Rectal smooth muscle tissue (tissue), 1 donor: ENCODE results near the gene TMEM11.

Experiments
- H3K27ac ChIP-seq: one replicate; pipeline ENCODE4 v1.7.0; 2013; ENCODE audit warnings: low read depth, low read length, inconsistent platforms
- H3K27me3 ChIP-seq: one replicate; pipeline ENCODE4 v1.7.0; 2013; ENCODE audit warnings: low read length; ENCODE audit not compliant: control insufficient read depth, insufficient read depth
- H3K36me3 ChIP-seq: one replicate; pipeline ENCODE4 v1.7.0; 2013; ENCODE audit warnings: low read length; ENCODE audit not compliant: control insufficient read depth, insufficient read depth
- H3K4me1 ChIP-seq: one replicate; pipeline ENCODE4 v1.7.0; 2013; ENCODE audit warnings: low read length; ENCODE audit not compliant: control insufficient read depth, insufficient read depth
- H3K4me3 ChIP-seq: one replicate; pipeline ENCODE4 v1.7.0; 2013; ENCODE audit warnings: low read length
- H3K9ac ChIP-seq: one replicate; pipeline ENCODE4 v1.7.0; 2013; ENCODE audit warnings: low read length

The TMEM11 gene

GRCh38 chr17:21214015-21214776 is at the start of gene TMEM11:
TMEM11 (minus strand) TSS chr17:21214161; CDS start chr17:21214152, 9 bp downstream.
- Histone ChIP-seq H3K4me3 (peak within 1 kb of the TSS; percentile 79), H3K27me3 (no peaks in the 10 kb centered on the region), H3K36me3 (peaks cover 4% of the 10 kb centered on the region), H3K9ac (peak within 1 kb of the TSS; percentile 54), H3K4me1 (peaks cover 27% of the 10 kb centered on the region), H3K27ac (peak within 1 kb of the TSS; percentile 96)

GRCh38 chr17:21263376-21263775 is 49.4 kb upstream of the TMEM11 start:
- Histone ChIP-seq H3K4me3 (no peak overlapping the region), H3K9ac (no peak overlapping the region), H3K27me3 (no peaks in the 10 kb centered on the region), H3K4me1 (no peaks in the 10 kb centered on the region), H3K27ac (no peak overlapping the region), H3K36me3 (no peaks in the 10 kb centered on the region)

GRCh38 chr17:21262259-21262993 is 48.5 kb upstream of the TMEM11 start:
- Histone ChIP-seq H3K27me3 (no peaks in the 10 kb centered on the region), H3K36me3 (no peaks in the 10 kb centered on the region), H3K9ac (no peak overlapping the region), H3K27ac (no peak overlapping the region), H3K4me3 (no peak overlapping the region), H3K4me1 (no peaks in the 10 kb centered on the region)

- H3K4me3 ChIP-seq: no peak overlapping the region
- no peaks in the 10 kb centered on the region for H3K4me1 ChIP-seq
- no peak overlapping the region for H3K27ac ChIP-seq
- H3K27me3 ChIP-seq: no peaks in the 10 kb centered on the region
- no peak overlapping the region for H3K9ac ChIP-seq
- no peaks in the 10 kb centered on the region for H3K36me3 ChIP-seq
Measured at GRCh38 chr17:21258593-21258992, 44.6 kb upstream of the TMEM11 start.

GRCh38 chr17:21253646-21254441 is 39.9 kb upstream of the TMEM11 start:
- peak overlapping the region; percentile 3 for H3K9ac ChIP-seq

GRCh38 chr17:21252796-21253645 is 39.1 kb upstream of the TMEM11 start, which contains the start of gene NATD1:
NATD1 (minus strand) TSS chr17:21253410; CDS start chr17:21253264, 146 bp downstream.
- Histone ChIP-seq H3K9ac (peak within 1 kb of the TSS; percentile 30), H3K4me1 (peaks cover 3% of the 10 kb centered on the region), H3K36me3 (no peaks in the 10 kb centered on the region), H3K27ac (peak within 1 kb of the TSS; percentile 76), H3K27me3 (no peaks in the 10 kb centered on the region), H3K4me3 (peak within 1 kb of the TSS; percentile 70)

More at GRCh38 chr17:21253646-21254441, 39.9 kb upstream of the TMEM11 start:
- H3K4me3 ChIP-seq: peak overlapping the region; percentile 64
- peak overlapping the region; percentile 76 for H3K27ac ChIP-seq
- H3K27me3 ChIP-seq: no peaks in the 10 kb centered on the region
- no peaks in the 10 kb centered on the region for H3K36me3 ChIP-seq
- H3K4me1 ChIP-seq: peaks cover 3% of the 10 kb centered on the region

- no peak overlapping the region for H3K27ac ChIP-seq
- H3K4me1 ChIP-seq: peaks cover 3% of the 10 kb centered on the region
- H3K36me3 ChIP-seq: no peaks in the 10 kb centered on the region
- H3K4me3 ChIP-seq: peak overlapping the region; percentile 70
- H3K9ac ChIP-seq: peak overlapping the region; percentile 30
- H3K27me3 ChIP-seq: no peaks in the 10 kb centered on the region
Measured at GRCh38 chr17:21252289-21252795, 38.4 kb upstream of the TMEM11 start.

- H3K27me3 ChIP-seq: no peaks in the 10 kb centered on the region
- peaks cover 3% of the 10 kb centered on the region for H3K4me1 ChIP-seq
- H3K4me3 ChIP-seq: no peak overlapping the region
- H3K27ac ChIP-seq: no peak overlapping the region
- no peak overlapping the region for H3K9ac ChIP-seq
- no peaks in the 10 kb centered on the region for H3K36me3 ChIP-seq
Measured at GRCh38 chr17:21251337-21252010, 37.5 kb upstream of the TMEM11 start.

GRCh38 chr17:21250854-21251253 is 36.9 kb upstream of the TMEM11 start:
- Histone ChIP-seq H3K27ac (no peak overlapping the region), H3K9ac (no peak overlapping the region), H3K27me3 (no peaks in the 10 kb centered on the region), H3K4me3 (no peak overlapping the region), H3K36me3 (no peaks in the 10 kb centered on the region), H3K4me1 (peaks cover 3% of the 10 kb centered on the region)

- peaks cover 3% of the 10 kb centered on the region for H3K4me1 ChIP-seq
- peak overlapping the region; percentile 16 for H3K9ac ChIP-seq
- H3K27ac ChIP-seq: no peak overlapping the region
- no peaks in the 10 kb centered on the region for H3K36me3 ChIP-seq
- H3K4me3 ChIP-seq: no peak overlapping the region
- H3K27me3 ChIP-seq: no peaks in the 10 kb centered on the region
Measured at GRCh38 chr17:21249920-21250703, 36.2 kb upstream of the TMEM11 start.
